ENCODE results near the gene CNPY2.
"Not testable (repeated sequence)": the region's sequence is repeated elsewhere in the genome, so short reads cannot be mapped to it uniquely, and the experiment has no call there.

The CNPY2 gene

DNA sequence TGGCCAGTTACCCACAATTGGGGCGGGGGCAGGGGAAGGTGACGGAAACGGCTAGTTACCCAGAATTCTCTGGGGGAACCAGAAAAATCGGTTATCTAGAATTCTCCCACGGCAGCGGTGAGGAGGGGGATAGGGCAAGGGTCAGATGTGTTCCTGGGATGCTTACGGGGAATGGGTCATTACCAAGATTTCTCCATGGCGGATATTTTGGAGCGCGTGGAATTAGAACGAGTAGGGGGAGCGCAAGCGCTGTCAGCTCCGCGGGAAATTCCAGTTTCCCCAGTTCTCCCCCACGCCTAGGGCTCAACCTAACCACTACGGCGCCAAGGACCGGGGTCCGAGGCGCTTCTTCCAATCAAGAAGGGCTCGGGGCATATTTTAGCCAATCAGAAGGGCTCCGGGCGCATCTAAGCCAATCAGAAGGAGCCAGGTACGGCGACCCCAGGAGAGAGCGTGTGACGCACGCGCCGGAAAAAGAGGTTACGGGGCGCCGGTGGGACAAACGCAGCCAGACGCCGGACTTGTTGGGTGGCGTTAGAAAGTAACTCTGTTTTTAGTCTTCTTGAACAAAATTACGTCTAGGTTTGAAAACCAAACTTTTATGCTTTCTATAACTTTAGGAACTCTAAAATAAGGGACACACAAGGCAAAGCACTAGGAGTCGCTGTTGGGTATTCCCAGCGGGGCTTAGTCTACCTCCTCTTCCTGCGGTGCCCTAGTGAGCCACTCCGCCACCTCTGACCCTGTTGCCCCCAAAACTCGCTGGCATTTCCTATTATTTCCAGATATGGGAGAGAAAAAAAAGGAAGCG, 18.1 kb upstream of the CNPY2 start, which contains the start of gene PAN2:
Gene PAN2, minus strand, starts transcription at position 322 of the 811 bp plus-strand sequence. CDS start 906 bp downstream, outside the sequence.
- peak; percentile 84 for DNase-seq

DNA sequence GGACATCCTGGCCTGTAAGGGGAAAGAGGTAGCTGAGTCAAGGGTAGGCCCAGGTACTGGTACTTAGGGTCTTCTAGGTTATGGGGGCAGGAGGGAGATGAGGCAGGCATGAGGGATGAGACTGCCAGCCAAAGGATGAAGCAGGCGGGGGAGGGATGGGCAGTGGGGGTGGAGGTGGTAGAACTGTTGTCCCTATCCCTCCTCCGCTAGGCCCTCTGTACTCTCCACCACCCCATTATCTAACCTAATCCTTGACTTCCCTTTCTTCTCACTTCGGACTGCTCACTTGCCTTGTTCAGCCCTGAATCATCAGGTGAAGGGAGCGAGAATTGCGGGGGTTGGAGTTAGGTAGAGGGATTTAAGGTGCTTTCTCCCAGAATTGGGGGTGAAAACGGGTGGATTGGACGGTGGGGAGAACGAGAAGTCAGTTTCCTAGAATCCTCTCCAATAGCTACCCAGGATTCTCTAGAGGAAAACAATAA, 17.4 kb upstream of the CNPY2 start:
- DNase-seq, result no peak

DNA sequence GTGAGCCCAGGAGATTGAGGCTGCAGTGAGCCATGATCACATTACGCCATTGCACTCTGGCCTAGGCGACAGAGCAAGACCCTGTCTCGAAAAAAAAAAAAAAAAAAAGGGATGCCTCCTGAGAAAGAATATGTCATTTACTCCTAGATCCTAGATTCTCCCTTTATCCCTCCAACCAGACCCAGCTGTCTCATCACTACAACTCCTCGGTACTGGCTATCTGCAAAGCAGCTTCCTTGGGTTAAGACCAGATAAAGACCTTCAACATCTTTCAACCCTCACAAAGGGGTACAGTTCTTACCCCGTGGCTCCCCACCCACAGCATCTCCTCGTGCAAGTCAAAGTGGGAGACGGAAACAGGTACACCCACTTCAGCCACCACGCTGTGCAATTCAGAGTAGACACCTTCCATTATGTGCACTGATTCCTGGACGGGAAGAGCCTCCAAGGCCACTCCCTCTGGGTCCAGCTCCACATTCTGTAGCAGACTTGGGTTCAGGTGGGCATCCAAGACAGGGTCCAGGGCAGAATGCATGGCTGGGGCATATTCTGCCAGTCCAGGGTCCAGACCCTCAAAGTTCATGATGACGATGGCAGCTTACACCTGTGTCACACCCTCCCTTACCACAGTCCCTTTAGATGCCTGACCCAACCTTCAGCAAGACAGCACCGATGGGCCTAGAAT, 16.9 kb upstream of the CNPY2 start:
- DNase-seq, result no peak

DNA sequence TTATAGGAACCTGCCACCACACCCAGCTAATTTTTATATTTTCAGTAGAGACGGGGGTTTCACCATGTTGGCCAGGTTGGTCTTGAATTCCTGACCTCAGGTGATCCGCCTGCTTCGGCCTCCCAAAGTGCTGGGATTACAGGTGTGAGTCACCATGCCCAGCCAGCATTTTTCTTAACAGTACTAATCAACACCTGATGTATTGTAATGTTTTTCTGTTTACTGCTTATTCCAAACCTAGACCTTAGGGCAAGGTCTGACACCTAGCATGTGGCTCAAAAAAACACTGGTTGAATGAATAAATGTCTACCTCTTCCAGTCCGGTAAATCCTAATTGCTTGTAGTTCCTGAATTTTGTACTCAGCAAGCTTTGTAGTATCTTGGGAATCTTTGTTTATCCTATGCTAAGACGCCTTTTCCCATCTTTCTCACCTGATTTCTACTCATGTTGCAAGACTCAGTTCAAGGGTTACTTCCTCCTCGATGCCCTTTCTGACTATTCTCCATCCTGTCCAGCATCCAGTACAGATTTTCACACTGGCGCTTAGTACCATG, 15.2 kb upstream of the CNPY2 start:
- no peak for DNase-seq

DNA sequence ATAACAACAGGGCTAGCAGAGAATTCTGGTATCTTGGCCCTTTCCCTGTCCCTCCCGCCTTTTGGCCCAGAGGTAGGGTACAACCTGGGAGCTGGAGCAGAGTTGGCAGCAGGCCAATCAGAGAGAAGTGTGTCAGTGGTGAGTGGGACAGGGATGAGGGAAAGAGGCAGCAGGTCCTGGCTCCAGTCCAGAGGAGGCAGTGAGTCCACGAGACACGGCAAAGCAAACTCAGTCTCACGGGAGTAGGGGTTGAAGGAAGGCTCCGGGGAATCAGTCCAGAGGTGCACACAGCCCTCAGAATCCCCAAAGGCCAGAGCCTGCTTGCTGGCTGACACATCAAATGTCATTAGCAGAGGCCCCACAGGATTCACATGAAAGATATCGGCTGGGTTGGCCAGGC, 10.7 kb upstream of the CNPY2 start:
- DNase-seq, result no peak

DNA sequence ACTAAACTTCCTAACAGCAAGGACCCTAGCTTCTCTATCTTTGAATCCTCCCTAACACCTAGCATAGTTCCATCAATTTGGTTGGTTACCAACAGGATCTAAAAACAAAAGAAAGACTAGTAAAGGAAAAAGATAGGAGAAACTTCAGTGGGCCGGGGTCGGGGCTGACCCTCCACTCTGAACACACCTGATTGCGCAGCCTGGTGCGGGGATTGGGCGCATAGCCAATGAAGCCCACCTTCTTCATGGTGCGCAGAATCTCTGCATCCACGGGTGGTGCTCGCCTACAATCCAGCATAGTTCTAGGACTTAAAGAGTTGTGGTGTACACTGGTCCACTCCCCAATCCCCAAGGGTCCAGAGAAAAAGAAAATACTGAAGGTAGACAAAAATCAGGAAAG, 10.3 kb upstream of the CNPY2 start:
- DNase-seq, result no peak

DNA sequence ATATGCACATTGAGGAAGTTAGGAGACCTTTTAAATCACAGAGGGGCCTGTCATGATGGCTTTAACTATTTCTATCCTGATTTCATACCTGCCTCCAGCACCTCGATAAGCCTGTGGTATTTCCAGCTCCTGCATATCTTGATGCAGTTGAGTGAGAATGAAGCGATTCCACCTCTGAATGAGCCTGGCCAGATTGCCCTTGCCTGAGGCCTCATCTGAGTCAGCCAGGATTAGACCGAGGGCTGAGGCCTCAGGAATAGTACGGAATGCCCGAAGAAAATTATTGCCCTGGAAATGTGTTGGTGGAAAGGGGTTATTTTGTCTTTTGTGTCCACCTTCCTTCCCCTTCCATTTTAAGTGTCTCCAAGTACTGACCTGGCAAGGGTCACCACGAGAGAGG, 8.4 kb upstream of the CNPY2 start:
- no peak for DNase-seq

DNA sequence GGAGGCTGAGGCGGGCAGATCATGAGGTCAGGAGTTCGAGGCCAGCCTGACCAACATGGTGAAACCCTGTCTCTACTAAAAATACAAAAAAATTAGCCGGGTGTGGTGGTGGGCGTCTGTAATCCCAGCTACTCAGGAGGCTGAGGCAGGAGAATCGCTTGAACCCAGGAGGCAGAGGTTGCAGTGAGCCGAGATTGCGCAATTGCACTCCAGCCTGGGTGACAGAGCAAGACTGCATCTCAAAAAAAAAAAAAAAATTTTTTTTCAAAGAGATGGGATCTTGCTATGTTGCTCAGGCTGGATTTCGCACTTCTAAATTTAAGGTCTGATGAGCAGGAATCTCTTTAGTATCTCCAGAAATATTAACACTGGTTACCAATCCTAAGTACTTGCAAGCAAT, 5.8 kb upstream of the CNPY2 start:
- DNase-seq, result not testable (repeated sequence)

DNA sequence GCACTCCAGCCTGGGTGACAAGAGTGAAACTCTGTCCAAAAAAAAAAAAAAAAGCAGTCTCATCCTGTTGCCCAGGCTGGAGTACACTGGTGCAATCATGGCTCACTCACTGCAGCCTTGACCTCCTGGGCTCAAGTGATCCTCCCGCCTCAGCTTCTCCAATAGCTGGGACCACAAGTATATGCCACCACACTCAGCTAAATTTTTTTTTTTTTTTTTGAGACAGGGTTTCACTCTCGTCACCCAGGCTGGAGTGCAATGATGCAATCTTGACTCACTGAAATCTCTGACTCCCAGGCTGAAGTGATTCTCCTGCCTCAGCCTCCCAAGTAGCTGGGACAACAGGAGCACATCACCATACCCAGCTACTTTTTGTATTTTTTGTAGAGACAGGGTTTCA, 5.2 kb upstream of the CNPY2 start:
- DNase-seq, result no peak

DNA sequence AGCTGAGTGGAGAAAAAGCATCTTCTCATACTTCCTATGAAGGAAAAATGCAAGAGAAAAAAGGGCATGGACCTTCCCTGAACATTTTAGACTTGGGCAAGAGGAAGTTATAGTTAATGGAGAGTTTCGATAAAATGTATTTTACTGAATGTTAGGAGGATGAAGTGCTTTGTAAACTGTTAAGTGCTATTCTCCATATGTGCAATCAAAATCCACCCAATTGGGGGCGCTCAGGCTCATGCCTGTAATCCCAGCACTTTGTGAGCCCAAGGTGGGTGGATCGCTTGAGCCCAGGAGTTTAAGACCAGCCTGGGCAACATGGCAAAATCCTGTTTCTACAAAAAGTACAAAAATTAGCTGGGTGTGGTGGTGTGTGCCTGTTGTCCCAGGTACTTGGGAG, 1.9 kb upstream of the CNPY2 start:
- DNase-seq, result no peak

DNA sequence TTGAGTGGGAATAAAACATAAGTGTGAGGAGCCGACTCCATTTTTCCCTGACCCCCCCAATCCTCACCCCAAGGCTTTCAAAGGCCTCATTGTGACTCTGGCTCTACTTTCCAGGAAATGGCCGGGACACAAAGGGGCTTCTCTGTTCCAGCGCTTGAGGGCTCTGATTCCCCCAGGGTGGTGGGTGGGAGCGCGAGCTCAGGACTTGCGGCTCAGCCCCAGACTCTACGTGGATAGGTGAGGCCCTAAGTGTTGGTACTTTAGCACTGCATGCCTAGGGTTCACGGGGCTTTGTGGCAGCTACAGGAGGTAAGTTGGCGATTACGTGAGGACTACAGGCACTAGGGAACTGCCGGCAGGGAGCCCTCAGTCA, 553 bp downstream of the CNPY2 start:
- no peak for DNase-seq

DNA sequence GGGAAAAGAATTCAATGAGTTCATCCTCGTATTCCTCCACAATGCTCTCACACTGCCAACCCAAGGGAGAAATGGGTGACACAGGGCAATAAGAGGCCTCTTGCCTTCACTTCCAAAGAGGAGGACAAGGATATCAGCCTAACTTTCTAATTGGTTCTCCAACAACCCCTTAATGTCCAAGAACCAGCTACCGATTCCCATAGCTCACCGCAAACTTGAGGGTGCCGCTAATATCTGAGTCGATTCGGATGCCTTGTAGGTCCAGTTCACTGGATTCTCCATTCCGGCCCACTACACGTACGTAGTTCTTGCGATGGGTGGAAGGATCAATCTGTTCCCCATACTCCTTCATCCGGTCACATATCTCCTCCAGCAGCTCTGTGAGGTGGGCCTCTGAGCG, 4.8 kb downstream of the CNPY2 start:
- DNase-seq, result no peak

DNA sequence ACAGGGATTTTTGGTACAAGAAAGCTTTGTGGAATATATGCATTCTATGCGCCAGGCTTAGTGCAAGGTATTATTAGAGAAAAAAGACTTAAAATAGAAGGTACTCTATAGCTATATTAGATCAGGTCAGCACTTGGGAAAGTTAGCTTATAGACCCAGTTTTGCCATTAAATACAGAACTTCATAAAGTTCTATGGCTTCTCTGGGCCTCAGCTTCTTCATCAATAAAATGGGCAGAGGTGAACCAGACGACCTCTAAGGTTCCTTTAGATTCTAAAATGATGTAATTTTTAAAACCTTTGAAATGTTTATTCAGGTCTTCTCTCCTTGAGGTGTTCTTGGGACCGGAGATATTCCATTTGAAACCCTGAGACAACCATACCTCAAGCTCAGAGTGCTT, 7.1 kb downstream of the CNPY2 start:
- DNase-seq, result no peak

DNA sequence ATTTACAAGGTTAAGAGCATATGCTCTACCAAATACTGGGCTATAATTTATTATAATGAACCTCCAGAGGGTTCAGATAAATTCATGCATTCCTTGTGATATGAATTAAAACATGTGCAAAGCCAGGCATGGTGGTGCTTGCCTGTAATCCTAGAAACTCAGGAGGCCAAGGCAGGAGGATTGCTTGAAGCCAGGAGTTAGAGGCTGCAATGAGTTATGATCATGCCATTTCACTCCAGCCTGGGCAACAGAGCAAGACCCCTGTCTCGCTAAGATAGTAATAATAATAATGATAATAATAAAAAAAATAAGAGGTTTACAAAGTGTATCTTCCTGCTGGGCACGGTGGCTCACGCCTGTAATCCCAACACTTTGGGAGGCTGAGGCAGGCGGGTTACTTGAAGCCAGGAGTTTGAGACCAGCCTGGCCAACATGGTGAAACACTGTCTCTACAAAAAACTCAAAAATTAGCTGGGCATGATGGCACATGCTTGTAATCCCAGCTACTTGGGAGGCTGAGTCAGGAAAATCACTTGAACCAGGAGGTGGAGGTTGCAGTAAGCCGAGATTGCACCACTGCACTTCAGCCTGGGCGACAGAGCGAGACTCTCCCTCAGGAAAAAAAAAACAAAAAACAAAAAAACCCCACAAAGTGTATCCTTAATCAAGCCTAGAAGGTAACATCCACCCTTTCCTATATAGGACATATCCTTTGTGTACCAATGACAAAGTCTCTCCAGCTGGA, 8.4 kb downstream of the CNPY2 start:
- DNase-seq, result no peak

DNA sequence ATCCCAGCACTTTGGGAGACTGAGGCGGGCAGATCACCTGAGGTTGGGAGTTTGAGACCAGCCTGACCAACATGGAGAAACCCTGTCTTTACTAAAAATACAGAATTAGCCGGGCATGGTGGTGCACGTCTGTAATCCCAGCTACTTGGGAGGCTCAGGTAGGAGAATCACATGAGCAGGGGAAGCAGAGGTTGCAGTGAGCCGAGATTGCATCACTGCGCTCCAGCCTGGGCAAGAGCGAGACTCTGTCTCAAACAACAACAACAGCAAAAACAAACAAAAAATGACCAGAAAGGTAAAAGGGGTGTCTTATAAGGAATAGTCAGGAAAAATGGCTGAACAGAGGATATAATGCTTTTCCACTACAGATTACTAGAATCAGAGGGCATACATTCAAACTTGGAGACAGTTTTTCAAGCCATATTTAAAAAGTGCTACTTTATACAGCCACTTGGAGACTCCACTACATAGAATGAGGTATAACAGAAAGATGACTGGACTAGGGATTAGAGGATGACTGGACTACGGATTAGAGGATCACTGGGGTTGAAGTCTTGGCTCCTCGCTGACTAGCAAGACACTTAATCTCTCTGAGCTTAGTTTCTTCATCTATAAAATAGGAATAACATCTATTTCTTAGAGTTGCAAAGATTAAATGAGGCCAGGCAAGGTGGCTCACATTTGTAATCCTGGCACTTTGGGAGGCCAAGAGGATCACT, 10.8 kb downstream of the CNPY2 start:
- DNase-seq, result no peak

DNA sequence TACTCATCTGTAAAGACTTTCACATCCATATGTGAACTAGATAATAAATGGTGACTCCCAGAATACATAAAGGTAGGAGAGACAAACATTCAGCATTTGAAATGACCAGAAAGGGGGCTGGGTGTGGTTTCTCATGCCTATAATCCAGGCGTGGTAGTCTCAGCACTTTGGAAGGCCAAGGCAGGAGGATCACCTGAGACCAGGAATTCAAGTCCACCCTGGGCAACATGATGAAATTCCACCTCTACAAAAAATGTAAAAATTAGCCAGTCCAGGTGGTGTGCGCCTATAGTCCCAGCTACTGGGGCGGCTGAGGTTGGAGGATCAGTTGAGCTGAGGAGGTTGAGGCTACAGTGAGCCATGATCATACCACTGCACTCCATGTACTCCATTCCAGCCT, 11.5 kb downstream of the CNPY2 start:
- no peak for DNase-seq

DNA sequence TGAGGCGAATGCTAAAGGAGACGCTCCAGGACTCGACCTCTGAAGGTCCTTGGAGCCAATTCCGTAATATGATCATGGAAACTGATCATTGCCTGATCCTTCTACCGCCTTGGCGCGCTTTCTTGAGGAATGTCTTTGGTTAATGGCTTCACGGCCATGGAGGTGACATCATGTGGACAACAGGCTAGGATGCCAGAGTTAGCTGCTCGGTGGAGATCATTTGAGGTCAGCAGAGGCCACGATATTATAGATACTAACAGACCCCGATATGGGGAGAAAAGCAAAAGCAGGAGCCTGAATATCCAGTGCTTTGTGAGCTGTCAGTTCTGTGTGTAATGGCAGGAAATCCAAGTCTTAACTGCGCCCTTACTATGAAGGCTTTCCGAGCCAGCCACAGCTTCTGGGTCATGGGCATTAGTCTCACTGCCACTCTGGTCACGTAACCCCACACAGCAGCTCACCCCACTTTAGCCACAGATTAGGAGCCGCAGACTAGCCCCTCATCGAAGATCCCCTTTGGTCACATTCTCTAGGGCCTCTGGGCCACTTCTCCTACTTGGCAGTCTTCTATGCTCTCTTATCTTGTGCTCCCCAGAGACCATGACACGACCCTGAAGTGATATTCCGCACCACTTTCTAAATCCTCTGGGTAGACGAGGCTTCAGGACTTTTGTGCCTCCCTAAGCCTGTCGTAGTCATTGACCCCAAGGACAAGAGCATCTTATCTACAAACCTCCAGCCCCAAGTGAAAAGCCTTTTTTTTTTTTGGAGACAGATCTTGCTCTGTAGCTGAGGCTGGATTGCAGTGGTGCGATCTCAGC, 14.9 kb downstream of the CNPY2 start:
- DNase-seq, result peak; percentile 31

DNA sequence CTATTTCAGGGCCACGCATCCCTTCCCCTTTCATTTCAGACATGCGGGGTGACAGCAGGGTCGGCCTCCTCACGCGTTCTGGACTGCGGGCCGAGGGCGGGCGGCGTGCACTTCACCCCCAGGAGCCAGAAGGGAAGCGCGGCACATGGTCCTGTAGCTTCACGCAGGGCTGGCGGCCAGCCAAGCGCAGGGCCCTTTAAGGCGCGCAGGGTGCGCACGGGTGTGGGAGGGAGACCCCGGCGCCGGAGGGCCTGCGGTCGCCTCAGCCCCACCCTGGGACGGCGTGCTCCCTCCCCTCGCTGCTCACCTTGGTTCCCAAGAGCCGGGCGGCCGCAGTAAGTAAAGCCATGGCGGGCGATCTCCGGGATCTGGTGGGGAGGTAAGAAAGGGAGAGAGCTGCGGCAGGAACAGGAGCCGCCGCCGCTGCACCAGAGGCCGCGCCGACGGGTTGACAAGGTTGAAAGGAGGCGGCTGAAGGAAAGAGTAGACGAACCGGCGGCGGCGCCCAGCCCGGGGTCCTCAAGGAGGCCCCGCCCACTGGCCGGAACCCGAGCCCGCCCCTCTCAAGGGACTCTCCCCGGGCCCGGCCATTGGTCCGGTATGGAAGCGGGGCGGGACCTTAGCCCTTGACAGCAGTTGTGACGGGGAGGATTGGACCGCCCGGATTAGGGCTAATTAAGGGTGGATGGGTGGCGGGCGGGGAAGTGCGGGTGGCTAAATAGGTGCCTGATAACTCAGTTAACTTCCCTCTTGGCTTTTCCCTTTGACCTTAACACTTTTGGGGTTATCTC, 15.7 kb downstream of the CNPY2 start, which contains the start of gene CS:
Gene CS, minus strand, starts transcription at position 478 of the 791 bp plus-strand sequence. Its CDS starts 129 bp downstream, at position 349.
- DNase-seq, result peak; percentile 89

DNA sequence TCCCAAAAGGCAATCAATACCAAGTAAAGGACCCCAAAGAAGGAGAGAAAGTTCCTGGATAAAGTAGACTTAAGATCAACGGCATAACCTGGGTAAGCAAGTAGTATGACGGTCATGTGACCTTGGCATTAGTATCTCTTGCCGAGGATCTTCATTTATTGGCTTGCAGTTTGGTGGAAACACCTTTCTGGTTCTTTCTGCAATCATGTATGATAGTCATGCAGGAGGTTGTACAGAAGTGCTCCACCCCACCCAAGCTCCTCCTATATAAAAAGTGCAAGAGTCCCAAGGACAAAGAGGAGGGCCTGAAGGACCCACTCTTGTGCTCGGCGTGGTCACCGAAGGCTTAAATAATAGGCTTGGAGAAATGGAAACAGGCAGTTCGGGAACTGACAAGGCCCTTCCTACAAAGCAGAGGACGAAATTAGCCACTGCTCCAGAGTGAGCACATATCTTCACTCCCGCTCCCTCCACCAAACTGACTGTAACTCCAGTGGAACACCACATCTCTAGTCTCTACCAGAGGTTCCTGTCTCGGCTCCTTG, 16.4 kb downstream of the CNPY2 start:
- DNase-seq, result no peak

DNA sequence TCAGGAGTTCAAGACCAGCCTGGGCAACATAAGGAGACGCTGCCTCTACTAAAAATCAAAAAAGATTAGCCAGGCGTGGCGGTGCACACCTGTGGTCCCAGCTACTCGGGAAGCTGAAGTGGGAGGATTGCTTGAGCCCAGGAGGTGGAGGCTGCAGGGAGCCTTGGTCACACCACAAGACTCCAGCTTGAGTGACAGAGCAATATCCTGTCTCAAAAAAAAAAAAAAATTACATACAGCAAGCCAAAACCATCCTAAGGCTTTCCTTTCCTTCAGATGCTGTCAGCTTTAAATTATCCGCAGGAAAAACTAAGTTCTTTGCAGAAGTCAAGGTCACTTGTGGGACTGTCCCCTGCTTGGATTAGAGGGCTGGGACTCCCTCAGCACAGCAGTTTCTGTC, 17.0 kb downstream of the CNPY2 start:
- DNase-seq, result no peak
